Measurements from ENCODE around the gene ICAM2. TPM values are rescaled to one million over a fixed set of nuclear protein-coding genes. Genes with fewer than 3 reads are reported as not detected.

The ICAM2 gene
- total RNA-seq, 4 donors from 2014 or later = 6.4 to 24.3 (median 9.3) TPM; not detected in 1

DNA sequence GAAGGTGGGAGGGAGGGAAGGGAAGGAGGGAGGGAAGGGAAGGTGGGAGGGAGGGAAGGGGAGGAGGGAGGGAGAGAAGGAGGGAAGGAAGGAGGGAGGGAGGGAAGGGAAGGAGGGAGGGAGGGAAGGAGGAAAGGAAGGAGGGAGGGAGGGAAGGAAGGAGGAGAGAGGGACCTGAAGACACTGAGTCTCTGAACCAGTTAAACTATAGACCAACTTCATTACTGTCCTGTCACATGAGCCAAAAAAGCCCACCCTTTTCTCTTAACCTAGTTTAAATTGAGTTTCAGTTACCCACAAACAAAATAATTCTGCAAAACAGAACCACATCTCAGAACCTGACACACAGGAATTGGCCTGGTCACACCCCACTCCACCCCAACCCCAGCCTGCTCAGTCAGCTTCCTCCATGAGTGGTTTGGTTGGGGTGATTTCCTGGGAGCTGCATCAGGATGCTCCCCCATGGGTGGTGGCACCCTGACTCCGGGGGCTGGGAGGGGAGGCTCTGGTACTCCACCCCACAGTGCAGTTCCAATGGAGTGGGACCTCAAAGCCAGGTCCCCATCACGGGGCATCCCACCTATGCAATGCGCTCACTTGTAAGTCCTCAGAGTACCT, 27.0 kb downstream of the ICAM2 start:
- TF ChIP-seq EP300 (IDR thresholded peaks at IDR 0.05; ENCODE audit: low read depth) (no peak), CTCF (IDR thresholded peaks at IDR 0.05) (no peak), POLR2A (IDR thresholded peaks at IDR 0.05) (no peak), POLR2AphosphoS5 (IDR thresholded peaks at IDR 0.05) (no peak)
- WGBS, 2 donors (ENCODE audit: low coverage in 1 of 2) = 58% methylated on average over 3 of the region's 3 CpGs; no CpG with 5 or more reads in 1 of the 2 donors
- intact Hi-C loops (cut with DNase I; ENCODE audit: low total_unique reads) = no loop called here

DNA sequence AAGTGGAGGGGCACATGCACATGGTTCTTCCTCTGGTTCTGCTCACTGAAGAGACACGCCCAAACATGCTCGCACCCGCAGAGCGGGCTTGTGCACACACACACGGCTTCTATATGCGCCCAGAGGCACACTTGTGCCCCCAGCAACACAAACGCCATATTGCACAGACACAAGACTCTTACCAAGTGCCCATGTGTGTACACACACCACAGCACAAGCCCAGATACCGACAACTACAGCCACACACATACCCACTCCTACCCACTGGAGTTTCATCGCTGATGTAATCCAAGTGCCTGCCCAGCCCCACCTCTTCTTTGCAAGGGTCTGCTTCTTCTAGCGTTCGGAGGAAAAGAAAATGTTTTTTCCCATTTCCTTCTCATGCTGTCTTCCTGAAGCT, 28.8 kb downstream of the ICAM2 start:
- intact Hi-C loops (cut with DNase I; ENCODE audit: low total_unique reads) (no loop called here), in situ Hi-C loops (cut with MboI; ENCODE audit: low pct_ligation_motif_present in 1 of 4, low pct_unique_long_range_greater_than_20kb in 1 of 4, low sequenced_read_pairs in 3 of 4) (no loop called here)
- 82% methylated on average over 11 of the region's 11 CpGs; no CpG with 5 or more reads in 1 of the 2 donors for WGBS, 2 donors (ENCODE audit: low coverage in 1 of 2)
- Histone ChIP-seq H3K27ac (no peak overlapping the region), H3K4me1 (peaks cover 0 to 13% (median 4%) of the 10 kb centered on the region in 4 donors), H3K36me3 (no peaks in the 10 kb centered on the region), H3K4me3 (no peak overlapping the region), H3K27me3 (peaks cover 26% of the 10 kb centered on the region), H3K9me3 (no peaks in the 10 kb centered on the region)
- no peak for TF ChIP-seq POLR2AphosphoS5 (IDR thresholded peaks at IDR 0.05)
- no peak for TF ChIP-seq POLR2A (IDR thresholded peaks at IDR 0.05)
- no peak for TF ChIP-seq CTCF (IDR thresholded peaks at IDR 0.05)
- TF ChIP-seq EP300 (IDR thresholded peaks at IDR 0.05; ENCODE audit: low read depth) = no peak
- no peak for DNase-seq

More for the DNA sequence above, 27.0 kb downstream of the ICAM2 start:
- DNase-seq = no peak
- Histone ChIP-seq H3K4me3 (no peak overlapping the region), H3K36me3 (no peaks in the 10 kb centered on the region), H3K9me3 (no peaks in the 10 kb centered on the region), H3K27me3 (peaks cover 44% of the 10 kb centered on the region), H3K27ac (no peak overlapping the region), H3K4me1 (peaks cover 5 to 19% (median 11%) of the 10 kb centered on the region in 4 donors)
- in situ Hi-C loops (cut with MboI; ENCODE audit: low pct_ligation_motif_present in 1 of 4, low pct_unique_long_range_greater_than_20kb in 1 of 4, low sequenced_read_pairs in 3 of 4) = no loop called here

DNA sequence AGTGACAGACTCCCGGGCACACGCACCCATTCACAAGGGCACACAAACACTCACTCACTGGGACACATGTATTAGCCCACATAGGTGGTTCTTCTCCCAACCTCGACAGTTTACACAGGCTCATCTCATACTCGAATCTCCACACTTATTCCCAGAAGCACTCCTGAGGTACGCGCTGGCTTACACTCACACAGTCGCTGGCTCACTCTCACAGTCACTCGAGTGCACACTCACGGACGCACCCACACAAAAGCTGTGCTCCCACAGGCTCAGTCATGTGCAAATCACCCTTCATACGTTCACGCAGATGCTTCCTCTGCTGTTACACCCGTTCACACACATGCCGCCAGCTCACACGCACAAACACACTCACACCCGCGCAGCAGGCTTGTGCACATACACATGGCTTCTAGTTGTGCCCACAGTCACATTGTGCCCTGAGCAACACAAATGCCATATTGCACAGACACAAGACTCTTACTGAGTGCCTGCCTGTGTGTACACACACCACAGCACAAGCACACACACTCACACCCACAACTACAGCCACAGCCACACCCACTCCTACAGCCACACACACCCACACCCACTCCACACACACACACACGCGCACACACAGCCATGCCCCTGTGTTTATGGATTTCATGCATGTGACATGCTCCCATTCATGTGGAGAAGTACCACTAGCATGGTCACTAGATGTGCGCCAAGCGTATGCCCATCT, 30.6 kb downstream of the ICAM2 start:
- H3K27me3 ChIP-seq = peaks cover 23% of the 10 kb centered on the region
- no peak for TF ChIP-seq POLR2AphosphoS5 (IDR thresholded peaks at IDR 0.05)
- no peak for TF ChIP-seq POLR2A (IDR thresholded peaks at IDR 0.05)
- TF ChIP-seq EP300 (IDR thresholded peaks at IDR 0.05; ENCODE audit: low read depth) = no peak
- TF ChIP-seq CTCF (IDR thresholded peaks at IDR 0.05) = no peak
- no peak for DNase-seq
- H3K4me3 ChIP-seq = no peak overlapping the region
- in situ Hi-C loops (cut with MboI; ENCODE audit: low pct_ligation_motif_present in 1 of 4, low pct_unique_long_range_greater_than_20kb in 1 of 4, low sequenced_read_pairs in 3 of 4) = no loop called here
- 79 to 80% methylated on average over 2 to 21 of the region's 21 CpGs for WGBS, 2 donors (ENCODE audit: low coverage in 1 of 2)
- intact Hi-C loops (cut with DNase I; ENCODE audit: low total_unique reads) = no loop called here
- no peaks in the 10 kb centered on the region for H3K9me3 ChIP-seq
- no peaks in the 10 kb centered on the region for H3K36me3 ChIP-seq
- H3K27ac ChIP-seq = no peak overlapping the region
- H3K4me1 ChIP-seq = peaks cover 1 to 20% (median 6%) of the 10 kb centered on the region in 4 donors

GRCh38 chr17:63988741-63989621, 31.5 kb downstream of the ICAM2 start:
- Histone ChIP-seq H3K4me3 (no peak overlapping the region), H3K27me3 (peaks cover 23% of the 10 kb centered on the region), H3K36me3 (no peaks in the 10 kb centered on the region), H3K4me1 (peaks cover 3 to 27% (median 7%) of the 10 kb centered on the region in 4 donors), H3K27ac (no peak overlapping the region), H3K9me3 (no peaks in the 10 kb centered on the region)
- DNase-seq = no peak
- TF ChIP-seq POLR2A (IDR thresholded peaks at IDR 0.05) = no peak
- no peak for TF ChIP-seq EP300 (IDR thresholded peaks at IDR 0.05; ENCODE audit: low read depth)
- TF ChIP-seq POLR2AphosphoS5 (IDR thresholded peaks at IDR 0.05) = no peak
- no peak for TF ChIP-seq CTCF (IDR thresholded peaks at IDR 0.05)
- 55% methylated on average over 35 of the region's 35 CpGs; no CpG with 5 or more reads in 1 of the 2 donors for WGBS, 2 donors (ENCODE audit: low coverage in 1 of 2)
- in situ Hi-C loops (cut with MboI; ENCODE audit: low pct_ligation_motif_present in 1 of 4, low pct_unique_long_range_greater_than_20kb in 1 of 4, low sequenced_read_pairs in 3 of 4) = no loop called here
- intact Hi-C loops (cut with DNase I; ENCODE audit: low total_unique reads) = no loop called here
